Upper lobe of left lung (tissue), 6 donors: ENCODE results near the gene GHRH. TPM values are rescaled to one million over a fixed set of nuclear protein-coding genes. Genes with fewer than 3 reads are reported as not detected.

Experiments
- ATAC-seq, 2 donors: fragments of 200-7000 bp; cut with Tn5 transposase; one replicate each; pipeline ENCODE4 v1.9.1; 2022; ENCODE audit warnings: mild to moderate bottlenecking in 2 of 2, moderate library complexity in 2 of 2; ENCODE audit not compliant: low FRiP score in 2 of 2
- DNase-seq, 2 donors: peaks; one replicate each; pipeline ENCODE4 v3.0.0-alpha.2; 2019 to 2020
- H3K27ac ChIP-seq, 4 donors: fragments of 200-600 bp; sonication (generic); one replicate each; pipeline ENCODE4 v1.5.1; 2016 to 2019
- H3K27me3 ChIP-seq, 4 donors: fragments of 200-600 bp; sonication (generic); one replicate each; pipeline ENCODE4 v1.5.1; 2017 to 2019
- H3K36me3 ChIP-seq, 4 donors: fragments of 200-600 bp; sonication (generic); one replicate each; pipeline ENCODE4 v1.5.1; 2016 to 2019
- H3K4me1 ChIP-seq, 4 donors: fragments of 200-600 bp; sonication (generic); one replicate each; pipeline ENCODE4 v1.5.1; 2018 to 2019
- H3K4me3 ChIP-seq, 4 donors: fragments of 200-600 bp; sonication (generic); one replicate each; pipeline ENCODE4 v1.5.1; 2017 to 2019; ENCODE audit warnings: mild to moderate bottlenecking in 2 of 4, moderate library complexity in 1 of 4
- H3K9me3 ChIP-seq, 4 donors: fragments of 200-600 bp; sonication (generic); one replicate each; pipeline ENCODE4 v1.5.1; 2018 to 2019
- EP300 ChIP-seq, 4 donors: sonication (generic); formaldehyde crosslinking; IDR thresholded peaks; one replicate each; pipeline ENCODE4 v1.5.1; 2017; ENCODE audit warnings: antibody characterized with exemption in 4 of 4, control low read depth in 2 of 4
- POLR2A ChIP-seq, 4 donors: fragments of 450-650 bp; IDR thresholded peaks; one replicate each; pipeline ENCODE4 v1.5.1; 2016 to 2017; ENCODE audit warnings: antibody characterized with exemption in 4 of 4, mild to moderate bottlenecking in 2 of 4
- POLR2AphosphoS5 ChIP-seq, 2 donors: sonication (generic); formaldehyde crosslinking; IDR thresholded peaks; one replicate each; pipeline ENCODE4 v1.5.1; 2017; ENCODE audit warnings: antibody characterized with exemption in 2 of 2
- WGBS, 2 donors: methylation state at CpG; one replicate each; pipeline ENCODE4 v1.1.5; 2017 to 2018; 5-methylcytosine and 5-hydroxymethylcytosine counted together
- total RNA-seq, 6 donors: library from RNA; depleted of rRNA in 4 of 6; stranded (reverse); fragments of >200 nt in 4 of 6; gene quantifications; one replicate each; pipeline versions ENCODE4 v1.1.0 to v1.2.1, GENCODE V29; 2016 to 2021
- TF ChIP-seq, protein P1 (sequence below), 6 experiments: fragments of 450-650 bp in 4 of 6; fragments of 200-600 bp in 2 of 6; sonication (generic) in 2 of 6; IDR thresholded peaks; one replicate each; pipeline ENCODE4 v1.5.1; 2016 to 2019; ENCODE audit warnings: antibody characterized with exemption in 6 of 6
- donor health status: DM: no; HTN: no; CAD: no; lungs with moderate emphysema.
- donor health status: DM: no; HTN: yes; CAD: no; lungs with severe emphysema.

Gene GHRH
- total RNA-seq, 6 donors from 2014 or later = not detected

GRCh38 chr20:37225146-37225545, 36.5 kb downstream of the GHRH start:
- ATAC-seq (no peak), DNase-seq (no peak)
- peaks cover 18 to 93% (median 64%) of the 10 kb centered on the region in 4 donors for H3K36me3 ChIP-seq
- no peaks in the 10 kb centered on the region for H3K9me3 ChIP-seq
- no peak overlapping the region for H3K4me3 ChIP-seq
- TF ChIP-seq POLR2AphosphoS5 (IDR thresholded peaks at IDR 0.05) (no peak), POLR2A (IDR thresholded peaks at IDR 0.05) (no peak), EP300 (IDR thresholded peaks at IDR 0.05) (no peak)
- TF ChIP-seq, protein P1, sequence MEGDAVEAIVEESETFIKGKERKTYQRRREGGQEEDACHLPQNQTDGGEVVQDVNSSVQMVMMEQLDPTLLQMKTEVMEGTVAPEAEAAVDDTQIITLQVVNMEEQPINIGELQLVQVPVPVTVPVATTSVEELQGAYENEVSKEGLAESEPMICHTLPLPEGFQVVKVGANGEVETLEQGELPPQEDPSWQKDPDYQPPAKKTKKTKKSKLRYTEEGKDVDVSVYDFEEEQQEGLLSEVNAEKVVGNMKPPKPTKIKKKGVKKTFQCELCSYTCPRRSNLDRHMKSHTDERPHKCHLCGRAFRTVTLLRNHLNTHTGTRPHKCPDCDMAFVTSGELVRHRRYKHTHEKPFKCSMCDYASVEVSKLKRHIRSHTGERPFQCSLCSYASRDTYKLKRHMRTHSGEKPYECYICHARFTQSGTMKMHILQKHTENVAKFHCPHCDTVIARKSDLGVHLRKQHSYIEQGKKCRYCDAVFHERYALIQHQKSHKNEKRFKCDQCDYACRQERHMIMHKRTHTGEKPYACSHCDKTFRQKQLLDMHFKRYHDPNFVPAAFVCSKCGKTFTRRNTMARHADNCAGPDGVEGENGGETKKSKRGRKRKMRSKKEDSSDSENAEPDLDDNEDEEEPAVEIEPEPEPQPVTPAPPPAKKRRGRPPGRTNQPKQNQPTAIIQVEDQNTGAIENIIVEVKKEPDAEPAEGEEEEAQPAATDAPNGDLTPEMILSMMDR (IDR thresholded peaks at IDR 0.05) = no peak
- no peaks in the 10 kb centered on the region for H3K27me3 ChIP-seq
- H3K27ac ChIP-seq = no peak overlapping the region
- H3K4me1 ChIP-seq = peaks cover 0 to 6% (median 3%) of the 10 kb centered on the region in 4 donors
- 91 to 92% methylated on average over 5 of the region's 5 CpGs for WGBS, 2 donors

- ATAC-seq = peak; percentile 86 to 91
- peak overlapping the region in 1 of 4 donors; percentile 43 for H3K27ac ChIP-seq
- H3K36me3 ChIP-seq = peaks cover 12 to 90% (median 50%) of the 10 kb centered on the region in 4 donors
- peak in 1 of 2 donors; percentile 73 for DNase-seq
- no peaks in the 10 kb centered on the region for H3K27me3 ChIP-seq
- H3K4me1 ChIP-seq = peaks cover 0 to 6% (median 3%) of the 10 kb centered on the region in 4 donors
- TF ChIP-seq POLR2AphosphoS5 (IDR thresholded peaks at IDR 0.05) (peak in 1 of 2 donors; percentile 52), EP300 (IDR thresholded peaks at IDR 0.05) (no peak)
- no peak overlapping the region for H3K4me3 ChIP-seq
- no peaks in the 10 kb centered on the region for H3K9me3 ChIP-seq
Measured at GRCh38 chr20:37223053-37223452, 38.6 kb downstream of the GHRH start.

- Histone ChIP-seq H3K4me1 (peaks cover 0 to 6% (median 3%) of the 10 kb centered on the region in 4 donors), H3K9me3 (no peaks in the 10 kb centered on the region), H3K27me3 (no peaks in the 10 kb centered on the region), H3K4me3 (no peak overlapping the region), H3K27ac (no peak overlapping the region), H3K36me3 (peaks cover 4 to 90% (median 50%) of the 10 kb centered on the region in 4 donors)
- DNase-seq (no peak), ATAC-seq (no peak)
- TF ChIP-seq POLR2A (IDR thresholded peaks at IDR 0.05) (no peak), EP300 (IDR thresholded peaks at IDR 0.05) (no peak), POLR2AphosphoS5 (IDR thresholded peaks at IDR 0.05) (no peak)
- TF ChIP-seq, protein P1 (IDR thresholded peaks at IDR 0.05) = no peak
- WGBS, 2 donors = 97 to 100% methylated on average over 4 of the region's 4 CpGs
Measured at GRCh38 chr20:37222086-37222485, 39.5 kb downstream of the GHRH start.

GRCh38 chr20:37220731-37221130, 40.9 kb downstream of the GHRH start:
- DNase-seq = no peak
- H3K9me3 ChIP-seq = no peaks in the 10 kb centered on the region
- H3K36me3 ChIP-seq = peaks cover 4 to 90% (median 47%) of the 10 kb centered on the region in 4 donors
- no peaks in the 10 kb centered on the region for H3K27me3 ChIP-seq
- H3K4me1 ChIP-seq = peaks cover 0 to 6% (median 3%) of the 10 kb centered on the region in 4 donors
- 72 to 73% methylated on average over 3 of the region's 3 CpGs for WGBS, 2 donors
- TF ChIP-seq EP300 (IDR thresholded peaks at IDR 0.05) (no peak), POLR2AphosphoS5 (IDR thresholded peaks at IDR 0.05) (no peak), POLR2A (IDR thresholded peaks at IDR 0.05) (no peak)
- H3K27ac ChIP-seq = no peak overlapping the region
- no peak overlapping the region for H3K4me3 ChIP-seq
- ATAC-seq = peak in 1 of 2 donors; percentile 34

DNA sequence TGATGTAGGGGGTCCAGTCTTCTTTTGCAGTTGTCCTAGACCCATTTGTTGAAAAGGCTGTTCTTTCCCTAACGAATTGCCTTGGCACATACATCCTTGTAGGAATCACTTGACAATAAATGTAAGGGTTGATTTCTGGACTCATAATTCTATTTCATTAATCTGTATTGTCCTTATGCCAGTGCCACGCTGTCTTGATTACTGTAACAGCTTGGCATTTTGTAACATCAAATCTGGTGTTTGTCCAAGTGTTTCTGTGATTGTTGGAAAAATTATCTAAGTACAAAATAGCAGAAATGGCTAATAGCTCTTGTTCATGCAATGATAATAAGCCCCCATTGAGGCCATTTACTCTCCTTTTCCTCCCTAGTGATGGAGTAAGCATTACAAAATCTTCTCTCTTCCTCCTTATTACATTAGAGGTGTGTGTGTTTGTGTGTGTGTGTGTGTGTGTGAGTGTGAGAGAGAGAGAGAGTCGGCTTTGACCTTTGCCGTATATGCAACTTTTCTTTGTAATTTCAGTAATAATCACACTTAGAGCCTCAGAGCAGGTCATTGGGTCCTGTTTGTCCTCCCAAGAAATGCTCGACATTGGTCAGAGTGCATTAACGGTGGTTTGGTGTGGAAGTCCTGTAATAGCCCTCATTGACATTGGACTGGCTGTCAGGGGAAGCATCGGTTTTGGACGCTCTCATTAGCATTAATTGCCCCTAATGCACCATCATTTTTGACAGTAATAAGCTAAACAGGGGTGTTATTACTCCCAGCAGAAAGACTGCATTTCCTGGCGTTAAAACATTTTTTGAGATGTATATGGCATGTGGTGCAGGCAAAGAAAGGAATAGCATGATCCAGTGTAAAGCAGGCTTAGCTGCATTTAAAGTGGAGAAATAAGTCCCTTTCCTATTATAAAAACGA, 41.6 kb downstream of the GHRH start:
- Histone ChIP-seq H3K4me1 (peaks cover 0 to 6% (median 3%) of the 10 kb centered on the region in 4 donors), H3K27me3 (no peaks in the 10 kb centered on the region), H3K9me3 (no peaks in the 10 kb centered on the region), H3K36me3 (peaks cover 4 to 90% (median 39%) of the 10 kb centered on the region in 4 donors), H3K4me3 (no peak overlapping the region), H3K27ac (no peak overlapping the region)
- TF ChIP-seq POLR2AphosphoS5 (IDR thresholded peaks at IDR 0.05) (no peak), EP300 (IDR thresholded peaks at IDR 0.05) (no peak)
- TF ChIP-seq, protein P1 (IDR thresholded peaks at IDR 0.05) = no peak
- WGBS, 2 donors = 83 to 86% methylated on average over 10 of the region's 10 CpGs
- ATAC-seq (no peak), DNase-seq (no peak)
